HepG2 (cell line): ENCODE measurements around the gene EED. TPM values are rescaled to one million over a fixed set of nuclear protein-coding genes. Genes with fewer than 3 reads are reported as not detected.

Experiments
- ATAC-seq: fragments of 200-7000 bp; cut with Tn5 transposase; 3 replicates; pipeline ENCODE4 v1.9.1; 2020; ENCODE audit warnings: mild to moderate bottlenecking, moderate library complexity
- BruUV-seq: library from RNA; stranded (reverse); fragments of 400-500 nt; replicated peaks from 2 replicates; lab custom pipeline; 2021; lab: Mats Ljungman, UMichigan
- CTCF ChIA-PET: fragments of 300-600 bp; formaldehyde crosslinking; extraction: SDS; loops from one replicate; lab custom pipeline; 2021; ENCODE audit warnings: low total read pairs, inconsistent platforms, low intra/inter-chr PET ratio; lab: Yijun Ruan, JAX
- POLR2A ChIA-PET: fragments of 350-600 bp; sonication (Branson Sonifier 250); formaldehyde crosslinking; loops from one replicate; lab custom pipeline; 2020; ENCODE audit warnings: antibody characterized with exemption, inconsistent platforms; lab: Yijun Ruan, JAX
- DNase-seq: peaks from one replicate; pipeline ENCODE4 v3.0.0-alpha.2; 2015; ENCODE audit warnings: low spot score
- FAIRE-seq: peaks from 3 replicates; lab custom pipeline; 2011; peaks lifted over from hg19 to GRCh38; lab: Jason Lieb, UNC
- H2AFZ ChIP-seq: one replicate; pipeline ENCODE4 v1.6.1; 2011; ENCODE audit warnings: low read length, inconsistent platforms
- H3K27ac ChIP-seq: fragments of 300-600 bp; 3 replicates; pipeline ENCODE4 v1.8.0; 2011; ENCODE audit warnings: mixed run types, mild to moderate bottlenecking, mixed read lengths, low read length, inconsistent platforms; ENCODE audit not compliant: insufficient read depth; ENCODE audit errors: extremely low read length
- H3K27me3 ChIP-seq, 2 experiments: fragments of 200-600 bp in 1 of 2; 2 replicates in 1 of 2; 3 replicates in 1 of 2; pipeline versions ENCODE4 v1.6.0 to v1.8.0; 2011; ENCODE audit warnings: low read length in 2 of 2, mild to moderate bottlenecking in 2 of 2, moderate library complexity in 2 of 2, inconsistent platforms in 1 of 2; ENCODE audit not compliant: insufficient read depth in 2 of 2, control insufficient read depth in 1 of 2
- H3K36me3 ChIP-seq, 2 experiments: fragments of 200-600 bp in 1 of 2; replicated peaks in 1 of 2; 2 replicates in 1 of 2; 3 replicates in 1 of 2; pipeline versions ENCODE4 v1.5.1 to v1.8.0; 2011; ENCODE audit warnings: low read length in 2 of 2, inconsistent platforms in 1 of 2; ENCODE audit not compliant: insufficient read depth in 2 of 2, control insufficient read depth in 1 of 2
- H3K4me1 ChIP-seq: 2 replicates; pipeline ENCODE4 v1.5.1; 2012; ENCODE audit warnings: low read length, inconsistent platforms; ENCODE audit not compliant: insufficient read depth
- H3K4me2 ChIP-seq: 2 replicates; pipeline ENCODE4 v1.6.0; 2011; ENCODE audit warnings: low read depth, low read length, inconsistent platforms
- H3K4me3 ChIP-seq, 3 experiments: fragments of 200-600 bp in 1 of 3; sonication (generic), shearing (Covaris generic) in 1 of 3; replicated peaks in 1 of 3; 2 replicates each; pipeline ENCODE4 v1.5.1; 2011 to 2016; ENCODE audit warnings: low read length in 3 of 3, inconsistent platforms in 2 of 3, low read depth in 2 of 3, mild to moderate bottlenecking in 2 of 3, control low read depth in 1 of 3, mixed read lengths in 1 of 3; ENCODE audit not compliant: insufficient read depth in 1 of 3
- H3K79me2 ChIP-seq: one replicate; pipeline ENCODE4 v1.6.1; 2011; ENCODE audit warnings: low read length, inconsistent platforms; ENCODE audit not compliant: insufficient read depth
- H3K9ac ChIP-seq: 2 replicates; pipeline ENCODE4 v1.6.0; 2011; ENCODE audit warnings: mild to moderate bottlenecking, low read depth, low read length, inconsistent platforms; ENCODE audit not compliant: insufficient read depth
- H3K9me3 ChIP-seq: 2 replicates; pipeline ENCODE4 v1.5.1; 2012; ENCODE audit warnings: mild to moderate bottlenecking, low read length
- H4K20me1 ChIP-seq: 2 replicates; pipeline ENCODE4 v1.6.0; 2011; ENCODE audit warnings: inconsistent platforms, mild to moderate bottlenecking, low read length, moderate library complexity; ENCODE audit not compliant: insufficient read depth
- ARID4A ChIP-seq: sonication (generic); formaldehyde crosslinking; IDR thresholded peaks from 2 replicates; pipeline ENCODE4 v1.5.0; 2020; ENCODE audit warnings: mild to moderate bottlenecking, missing genetic modification reagents, borderline replicate concordance
- FOXJ3 ChIP-seq: sonication (generic); formaldehyde crosslinking; IDR thresholded peaks from 2 replicates; pipeline ENCODE4 v1.4.0; 2020; ENCODE audit warnings: missing genetic modification reagents, mild to moderate bottlenecking, borderline replicate concordance
- LBX2 ChIP-seq: sonication (generic); formaldehyde crosslinking; IDR thresholded peaks from 2 replicates; pipeline ENCODE4 v1.5.0; 2020; ENCODE audit warnings: missing genetic modification reagents, mild to moderate bottlenecking, borderline replicate concordance
- NFIC ChIP-seq: IDR thresholded peaks from 2 replicates; pipeline ENCODE4 v1.6.1; 2012; ENCODE audit warnings: mild to moderate bottlenecking, low read length, inconsistent platforms
- PHF8 ChIP-seq: sonication (generic); formaldehyde crosslinking; IDR thresholded peaks from 2 replicates; pipeline ENCODE4 v1.5.0; 2020; ENCODE audit warnings: missing genetic modification reagents
- SPEN ChIP-seq: sonication (generic); formaldehyde crosslinking; IDR thresholded peaks from 2 replicates; pipeline ENCODE4 v1.5.1; 2020; ENCODE audit warnings: low read depth, mild to moderate bottlenecking, missing genetic modification reagents
- ZFP90 ChIP-seq: sonication (generic); formaldehyde crosslinking; IDR thresholded peaks from 2 replicates; pipeline ENCODE4 v1.8.0; 2022; ENCODE audit warnings: missing genetic modification reagents, mild to moderate bottlenecking, inconsistent platforms, borderline replicate concordance
- ZIK1 ChIP-seq: sonication (generic); formaldehyde crosslinking; IDR thresholded peaks from 2 replicates; pipeline ENCODE4 v1.5.0; 2020; ENCODE audit warnings: mild to moderate bottlenecking, low read depth, missing genetic modification reagents, borderline replicate concordance
- ZNF34 ChIP-seq: sonication (generic); formaldehyde crosslinking; IDR thresholded peaks from 2 replicates; pipeline ENCODE4 v1.4.0; 2020; ENCODE audit warnings: mild to moderate bottlenecking, missing genetic modification reagents, borderline replicate concordance
- WGBS: methylation state at CpG from one replicate; pipeline ENCODE4 v1.1.6; 2017; ENCODE audit warnings: low lambda C conversion rate; 5-methylcytosine and 5-hydroxymethylcytosine counted together
- in situ Hi-C: cut with HindIII; loops from 2 replicates; pipeline ENCODE4 v1.10.0; 2017; ENCODE audit warnings: low pct_unique_long_range_greater_than_20kb; ENCODE audit not compliant: extremely low pct_ligation_motif_present
- intact Hi-C: fragments of 100-400 bp; cut with micrococcal nuclease; formaldehyde crosslinking; loops from one replicate; pipeline ENCODE4 v1.10.0; 2022; ENCODE audit not compliant: unreplicated experiment
- polyA plus RNA-seq, 8 experiments: library from polyadenylated mRNA; depleted of rRNA in 3 of 8; stranded (reverse) in 7 of 8; unstranded in 1 of 8; fragments of >200 nt; fragmentation: Illumina TruSeq in 4 of 8; extraction: Trizol in 4 of 8; gene quantifications; 2 replicates each; pipeline versions ENCODE4 v1.2.1 to v1.2.3, GENCODE V29; 2011 to 2016; ENCODE audit warnings: low read depth in 4 of 8, missing spikeins in 1 of 8, mixed read lengths in 1 of 8; ENCODE audit not compliant: insufficient read depth in 1 of 8
- total RNA-seq, 5 experiments: library from RNA; depleted of rRNA; stranded (reverse); fragments of >200 nt; fragmentation: Illumina TruSeq; extraction: Trizol; gene quantifications; 2 replicates each; pipeline ENCODE4 v1.2.3, GENCODE V29; 2016; ENCODE audit warnings: low read depth in 1 of 5

The EED gene
- total and polyA plus RNA-seq, 2 of the 13 experiments (the other 11 are each of a cell fraction or from before 2014, with no cell fraction given) = 11.0 to 28.4 TPM

- no peak for TF ChIP-seq NFIC
- no peak for TF ChIP-seq ZNF34 (CRISPR knock-in tag)
- no peak for TF ChIP-seq FOXJ3
- TF ChIP-seq ZIK1 (CRISPR knock-in tag) = no peak
- TF ChIP-seq ZFP90 = no peak
- TF ChIP-seq SPEN (CRISPR knock-in tag) = no peak
- no peak for TF ChIP-seq ARID4A
- no peak for TF ChIP-seq LBX2
- TF ChIP-seq PHF8 (CRISPR knock-in tag) = no peak
- TF ChIP-seq, all 625 proteins: peak for 0
- peaks cover 9% of the 10 kb centered on the region; the same call in 1 of the 2 replicates for H3K4me1 ChIP-seq
- BruUV-seq = no TSS peak
- no peaks in the 10 kb centered on the region for H3K9me3 ChIP-seq
- H3K9ac ChIP-seq = no peak overlapping the region
- H2AFZ ChIP-seq = no peak overlapping the region
- WGBS = 72% methylated on average over 6 of the region's 6 CpGs
- no peaks in the 10 kb centered on the region for H3K36me3 ChIP-seq
- H3K4me3 ChIP-seq = no peak overlapping the region
- H3K79me2 ChIP-seq = no peaks in the 10 kb centered on the region
- FAIRE-seq (no peak), ATAC-seq (no peak), DNase-seq (no peak)
- in situ Hi-C loops (no loop called here), intact Hi-C loops (no loop called here)
- H3K27ac ChIP-seq = no peak overlapping the region
- H3K27me3 ChIP-seq = no peaks in the 10 kb centered on the region
- CTCF ChIA-PET = no interaction called here
- no peak overlapping the region for H3K4me2 ChIP-seq
- no peaks in the 10 kb centered on the region for H4K20me1 ChIP-seq
- POLR2A ChIA-PET = no interaction called here
Measured at GRCh38 chr11:86196085-86196696, 48.4 kb upstream of the EED start.
